H1 (cell line): ENCODE data around the gene ARHGEF1. TPM values are rescaled to one million over a fixed set of nuclear protein-coding genes. Genes with fewer than 3 reads are reported as not detected.

Experiments used
- CTCF ChIA-PET: fragments of 300-600 bp; sonication (Branson Sonifier 250); formaldehyde crosslinking; loops from one replicate; lab custom pipeline; 2021; ENCODE audit not compliant: partially characterized antibody; lab: Charles Lee
- POLR2A ChIA-PET: fragments of 300-600 bp; sonication (Branson Sonifier 250); formaldehyde crosslinking; loops from one replicate; lab custom pipeline; 2021; ENCODE audit warnings: inconsistent platforms; ENCODE audit not compliant: partially characterized antibody; lab: Charles Lee
- DNase-seq, 2 experiments: peaks; one replicate each; pipeline versions ENCODE4 v3.0.0 to v3.0.0-alpha.2; 2010 to 2022; ENCODE audit warnings: low spot score in 2 of 2, low read depth in 1 of 2, mixed read lengths in 1 of 2
- FAIRE-seq: peaks from 2 replicates; lab custom pipeline; 2011; peaks lifted over from hg19 to GRCh38; lab: Jason Lieb, UNC
- H2AFZ ChIP-seq: 2 replicates; pipeline ENCODE4 v1.8.1; 2012; ENCODE audit warnings: low read length, inconsistent platforms
- H2AK5ac ChIP-seq: 2 replicates; pipeline ENCODE4 v1.6.1; 2013; ENCODE audit warnings: low read depth, low read length
- H2BK120ac ChIP-seq: replicated peaks from 2 replicates; pipeline ENCODE3; 2013; ENCODE audit warnings: low read depth, low read length, inconsistent platforms
- H2BK12ac ChIP-seq: 2 replicates; pipeline ENCODE4 v1.6.1; 2013; ENCODE audit warnings: low read depth, low read length
- H2BK15ac ChIP-seq: 2 replicates; pipeline ENCODE4 v1.6.1; 2013; ENCODE audit warnings: low read length
- H2BK20ac ChIP-seq: 2 replicates; pipeline ENCODE4 v1.6.1; 2013; ENCODE audit warnings: low read length
- H2BK5ac ChIP-seq: 2 replicates; pipeline ENCODE4 v1.6.1; 2013; ENCODE audit warnings: low read depth, low read length
- H3K14ac ChIP-seq: 2 replicates; pipeline ENCODE4 v1.6.1; 2013; ENCODE audit warnings: inconsistent platforms; ENCODE audit not compliant: insufficient read length
- H3K18ac ChIP-seq: 2 replicates; pipeline ENCODE4 v1.6.1; 2013; ENCODE audit warnings: low read length; ENCODE audit errors: extremely low read depth
- H3K23ac ChIP-seq: 2 replicates; pipeline ENCODE4 v1.6.1; 2013; ENCODE audit warnings: inconsistent platforms; ENCODE audit not compliant: insufficient read length
- H3K23me2 ChIP-seq: 2 replicates; pipeline ENCODE4 v1.6.1; 2013; ENCODE audit warnings: low read depth, low read length
- H3K27ac ChIP-seq: 2 replicates; pipeline ENCODE4 v1.6.1; 2011; ENCODE audit warnings: low read depth, low read length, inconsistent platforms
- H3K27me3 ChIP-seq, 4 experiments: replicated peaks in 1 of 4; 1 replicate in 1 of 4; 2 replicates in 3 of 4; pipeline versions ENCODE4 v1.6.1 to v1.8.1; 2011 to 2013; ENCODE audit warnings: low read length in 3 of 4, mild to moderate bottlenecking in 3 of 4, inconsistent platforms in 2 of 4, mixed read lengths in 2 of 4, moderate library complexity in 1 of 4; ENCODE audit not compliant: control insufficient read depth in 3 of 4, insufficient read depth in 3 of 4; ENCODE audit errors: extremely low read depth in 1 of 4
- H3K36me3 ChIP-seq, 4 experiments: 2 replicates each; pipeline versions ENCODE4 v1.6.1 to v1.8.1; 2011 to 2013; ENCODE audit warnings: mild to moderate bottlenecking in 4 of 4, low read length in 3 of 4, moderate library complexity in 2 of 4, control low read depth in 1 of 4, inconsistent platforms in 1 of 4; ENCODE audit not compliant: insufficient read depth in 4 of 4, control insufficient read depth in 2 of 4
- H3K4ac ChIP-seq: replicated peaks from 2 replicates; pipeline ENCODE3; 2013; ENCODE audit warnings: low read length, low read depth, mixed read lengths, inconsistent platforms; ENCODE audit not compliant: insufficient read length
- H3K4me1 ChIP-seq, 4 experiments: replicated peaks in 1 of 4; 1 replicate in 1 of 4; 2 replicates in 3 of 4; pipeline versions ENCODE4 v1.6.1 to v1.8.1; 2011 to 2013; ENCODE audit warnings: low read length in 3 of 4, inconsistent platforms in 2 of 4, mixed read lengths in 1 of 4; ENCODE audit not compliant: insufficient read depth in 4 of 4, control insufficient read depth in 3 of 4
- H3K4me2 ChIP-seq, 2 experiments: 2 replicates each; pipeline versions ENCODE4 v1.6.1 to v1.8.1; 2011 to 2013; ENCODE audit warnings: low read depth in 2 of 2, low read length in 2 of 2, control low read depth in 1 of 2, inconsistent platforms in 1 of 2, mild to moderate bottlenecking in 1 of 2; ENCODE audit not compliant: insufficient read depth in 1 of 2
- H3K4me3 ChIP-seq, 4 experiments: fragments of 200-600, 300-600 bp in 1 of 4; sonication (generic), shearing (Covaris generic), sonication (Bioruptor Twin) in 1 of 4; 2 replicates each; pipeline versions ENCODE4 v1.5.1 to v1.8.1; 2011 to 2016; ENCODE audit warnings: low read length in 4 of 4, low read depth in 3 of 4, control low read depth in 2 of 4, inconsistent platforms in 2 of 4, mild to moderate bottlenecking in 2 of 4, mixed read lengths in 1 of 4, moderate library complexity in 1 of 4; ENCODE audit not compliant: insufficient read depth in 2 of 4; ENCODE audit errors: extremely low read depth in 1 of 4
- H3K56ac ChIP-seq: replicated peaks from 2 replicates; pipeline ENCODE3; 2013; ENCODE audit warnings: low read depth, mild to moderate bottlenecking, mixed read lengths, low read length, inconsistent platforms; ENCODE audit not compliant: insufficient read length
- H3K79me1 ChIP-seq: 2 replicates; pipeline ENCODE4 v1.6.1; 2013; ENCODE audit warnings: low read depth, low read length, control low read depth
- H3K79me2 ChIP-seq, 2 experiments: 2 replicates each; pipeline versions ENCODE4 v1.6.1 to v1.8.1; 2012 to 2013; ENCODE audit warnings: low read length in 2 of 2, mild to moderate bottlenecking in 2 of 2, inconsistent platforms in 1 of 2; ENCODE audit not compliant: insufficient read depth in 2 of 2, control insufficient read depth in 1 of 2
- H3K9ac ChIP-seq, 4 experiments: replicated peaks in 1 of 4; 1 replicate in 1 of 4; 2 replicates in 3 of 4; pipeline versions ENCODE4 v1.6.1 to v1.8.1; 2011 to 2013; ENCODE audit warnings: low read depth in 3 of 4, low read length in 3 of 4, control low read depth in 2 of 4, mild to moderate bottlenecking in 2 of 4, moderate library complexity in 2 of 4, inconsistent platforms in 1 of 4; ENCODE audit errors: extremely low read depth in 1 of 4
- H3K9me3 ChIP-seq, 2 experiments: 2 replicates each; pipeline versions ENCODE4 v1.6.1 to v1.8.1; 2012 to 2013; ENCODE audit warnings: mild to moderate bottlenecking in 2 of 2, moderate library complexity in 2 of 2, control low read depth in 1 of 2, inconsistent platforms in 1 of 2, low read depth in 1 of 2, low read length in 1 of 2, mixed read lengths in 1 of 2; ENCODE audit not compliant: insufficient read depth in 2 of 2
- H4K20me1 ChIP-seq, 2 experiments: replicated peaks in 1 of 2; 2 replicates each; pipeline versions ENCODE3 to v1.8.1; 2011 to 2013; ENCODE audit warnings: inconsistent platforms in 2 of 2, low read length in 2 of 2, mild to moderate bottlenecking in 1 of 2; ENCODE audit not compliant: insufficient read depth in 2 of 2, control insufficient read depth in 1 of 2
- H4K5ac ChIP-seq: 2 replicates; pipeline ENCODE4 v1.6.1; 2013; ENCODE audit warnings: low read length, low read depth, mixed read lengths, inconsistent platforms; ENCODE audit not compliant: insufficient read length
- H4K8ac ChIP-seq: 2 replicates; pipeline ENCODE4 v1.8.0; 2013; ENCODE audit warnings: mild to moderate bottlenecking, moderate library complexity, low read length, inconsistent platforms; ENCODE audit not compliant: insufficient read depth; ENCODE audit errors: extremely low read depth
- H4K91ac ChIP-seq: replicated peaks from 2 replicates; pipeline ENCODE3; 2013; ENCODE audit warnings: low read length, mixed read lengths, inconsistent platforms; ENCODE audit not compliant: insufficient read length
- ATF2 ChIP-seq: IDR thresholded peaks from 2 replicates; pipeline ENCODE4 v1.6.1; 2012; ENCODE audit warnings: low read length, inconsistent platforms
- CEBPB ChIP-seq: IDR thresholded peaks from 2 replicates; pipeline ENCODE4 v1.6.1; 2012; ENCODE audit warnings: low read depth, low read length
- CHD2 ChIP-seq: IDR thresholded peaks from 2 replicates; pipeline ENCODE4 v1.6.1; 2012; ENCODE audit warnings: low read length, improper control_type of control experiment
- EP300 ChIP-seq, 2 experiments: IDR thresholded peaks; 1 replicate in 1 of 2; 2 replicates in 1 of 2; pipeline ENCODE4 v1.6.1; 2011 to 2012; ENCODE audit warnings: low read depth in 2 of 2, low read length in 2 of 2, mild to moderate bottlenecking in 2 of 2, borderline replicate concordance in 1 of 2, inconsistent platforms in 1 of 2, moderate library complexity in 1 of 2
- HDAC6 ChIP-seq: IDR thresholded peaks from one replicate; pipeline ENCODE4 v1.7.1; 2012; ENCODE audit warnings: low read depth, mild to moderate bottlenecking, inconsistent platforms, low read length, moderate library complexity
- KDM5A ChIP-seq: fragments of 200-600 bp; IDR thresholded peaks from 2 replicates; pipeline ENCODE4 v1.7.1; 2012; ENCODE audit warnings: mild to moderate bottlenecking, low read length, inconsistent platforms, mixed read lengths
- RNF2 ChIP-seq: fragments of 200-900, 300-1000 bp; sonication (generic); IDR thresholded peaks from 2 replicates; pipeline ENCODE4 v1.7.1; 2016; ENCODE audit warnings: borderline replicate concordance, low read depth, mild to moderate bottlenecking, antibody characterized with exemption, low read length; ENCODE audit not compliant: poor library complexity, severe bottlenecking; ENCODE audit errors: missing control alignments
- SIRT6 ChIP-seq: IDR thresholded peaks from one replicate; pipeline ENCODE4 v1.7.1; 2012; ENCODE audit warnings: low read length, inconsistent platforms
- SP1 ChIP-seq: IDR thresholded peaks from 2 replicates; pipeline ENCODE4 v1.6.1; 2011; ENCODE audit warnings: low read depth, low read length
- TAF7 ChIP-seq: optimal IDR thresholded peaks from 2 replicates; pipeline ENCODE3; 2011; ENCODE audit warnings: low read depth, mild to moderate bottlenecking, inconsistent platforms, low read length, moderate library complexity, borderline replicate concordance
- WGBS, 2 experiments: shearing (Covaris generic) in 1 of 2; methylation state at CpG; one replicate each; pipeline versions ENCODE4 v1.1.6 to v1.1.7; 2013 to 2015; ENCODE audit warnings: low lambda C conversion rate in 2 of 2, mixed read lengths in 2 of 2, inconsistent platforms in 1 of 2, low coverage in 1 of 2, missing lambda C conversion rate in 1 of 2; ENCODE audit not compliant: insufficient replicate concordance in 2 of 2, insufficient coverage in 1 of 2, insufficient read length in 1 of 2; ENCODE audit errors: extremely low coverage in 1 of 2, missing lambda C conversion rate in 1 of 2; 5-methylcytosine and 5-hydroxymethylcytosine counted together
- polyA plus RNA-seq, 7 experiments: library from polyadenylated mRNA; depleted of rRNA in 3 of 7; stranded (reverse) in 5 of 7; unstranded in 2 of 7; fragments of >200 nt in 5 of 7; fragments of 200-250 nt in 2 of 7; gene quantifications; 1 replicate in 5 of 7; 2 replicates in 1 of 7; 4 replicates in 1 of 7; pipeline versions ENCODE4 v1.2.1 to v1.2.3, GENCODE V29; 2011 to 2013; ENCODE audit warnings: missing spikeins in 2 of 7, mixed read lengths in 2 of 7
- total RNA-seq: library from RNA; stranded (reverse); fragmentation: NEBNext Ultra II Directional; extraction: Animal tissue kit (Norgen Biotek cat#: 25700); gene quantifications from 2 replicates; pipeline ENCODE4 v1.2.1, GENCODE V29; 2021

Gene ARHGEF1
- total and polyA plus RNA-seq, 2 of the 8 experiments (the other 6 are each of a cell fraction or from before 2014, with no cell fraction given): 23.0 to 49.0 TPM

GRCh38 chr19:41843371-41843770 is 39.6 kb upstream of the ARHGEF1 start:
- Histone ChIP-seq H3K79me1 (no peaks in the 10 kb centered on the region), H3K36me3 (no peaks in the 10 kb centered on the region), H3K27me3 (no peaks in the 10 kb centered on the region; a peak in 1 of 7 replicates), H2BK12ac (no peak overlapping the region), H4K20me1 (no peaks in the 10 kb centered on the region), H3K4me2 (no peak overlapping the region), H3K4me3 (no peak overlapping the region), H3K23ac (no peak overlapping the region), H3K79me2 (no peaks in the 10 kb centered on the region), H2BK120ac (no peak overlapping the region), H3K4ac (no peak overlapping the region), H2BK5ac (no peak overlapping the region), H3K23me2 (no peaks in the 10 kb centered on the region), H3K27ac (no peak overlapping the region), H2BK20ac (no peak overlapping the region), H2AFZ (no peak overlapping the region), H3K56ac (no peak overlapping the region), H3K4me1 (no peaks in the 10 kb centered on the region; a peak in 1 of 7 replicates), H3K18ac (no peak overlapping the region), H3K9ac (no peak overlapping the region), H3K14ac (no peak overlapping the region), H4K5ac (no peak overlapping the region), H2BK15ac (no peak overlapping the region), H2AK5ac (no peak overlapping the region), H4K91ac (no peak overlapping the region), H4K8ac (no peak overlapping the region), H3K9me3 (peaks cover 4 to 34% of the 10 kb centered on the region in 2 experiments; a peak in 3 of 4 replicates)
- FAIRE-seq (no peak), DNase-seq (no peak)
- POLR2A ChIA-PET: interaction anchor here (0.8 to 1.3 kb wide), 2 partner anchors 17 to 19 kb away, joined by 4 read pairs; partner anchors contain the start of gene RPS19
- 83% methylated on average over 5 of the region's 7 CpGs; no CpG with 5 or more reads in 1 of the 2 experiments for WGBS, 2 experiments
- CTCF ChIA-PET: interaction anchor here (0.9 to 1.2 kb wide), 3 partner anchors 9 to 49 kb away, joined by 3 read pairs; no protein-coding TSS in a partner anchor
- TF ChIP-seq TAF7 (no peak), SP1 (no peak), EP300 (IDR thresholded peaks at IDR 0.05; ENCODE audit: borderline replicate concordance in 1 of 2, low read depth in 2 of 2, low read length in 2 of 2) (no peak), CEBPB (no peak), ATF2 (no peak), CHD2 (no peak), HDAC6 (no peak), RNF2 (no peak), SIRT6 (no peak), KDM5A (no peak)
